Measurements from ENCODE around the gene INSM1.

Gene INSM1, protein sequence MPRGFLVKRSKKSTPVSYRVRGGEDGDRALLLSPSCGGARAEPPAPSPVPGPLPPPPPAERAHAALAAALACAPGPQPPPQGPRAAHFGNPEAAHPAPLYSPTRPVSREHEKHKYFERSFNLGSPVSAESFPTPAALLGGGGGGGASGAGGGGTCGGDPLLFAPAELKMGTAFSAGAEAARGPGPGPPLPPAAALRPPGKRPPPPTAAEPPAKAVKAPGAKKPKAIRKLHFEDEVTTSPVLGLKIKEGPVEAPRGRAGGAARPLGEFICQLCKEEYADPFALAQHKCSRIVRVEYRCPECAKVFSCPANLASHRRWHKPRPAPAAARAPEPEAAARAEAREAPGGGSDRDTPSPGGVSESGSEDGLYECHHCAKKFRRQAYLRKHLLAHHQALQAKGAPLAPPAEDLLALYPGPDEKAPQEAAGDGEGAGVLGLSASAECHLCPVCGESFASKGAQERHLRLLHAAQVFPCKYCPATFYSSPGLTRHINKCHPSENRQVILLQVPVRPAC

GRCh38 chr20:20367575-20368417 lies at the start of gene INSM1:
Gene INSM1, plus strand, starts transcription at chr20:20368104. Its CDS starts 164 bp downstream, at chr20:20368268.
- TF ChIP-seq EZH2phosphoT487 (IDR thresholded peaks at IDR 0.05; ENCODE audit: low read length) (no peak), EZH2 (optimal IDR thresholded peaks at IDR 0.05; ENCODE audit: low read depth, low read length) (no peak), CTCF (IDR thresholded peaks at IDR 0.05; ENCODE audit: low read length) (no peak)
- no peaks in the 10 kb centered on the region for H4K20me1 ChIP-seq (ENCODE audit: insufficient read depth, low read length)
- no peaks in the 10 kb centered on the region for H3K79me2 ChIP-seq (ENCODE audit: low read length)
- H3F3A ChIP-seq (ENCODE audit: insufficient read depth, low read length), result no peaks in the 10 kb centered on the region
- H3K27ac ChIP-seq (ENCODE audit: low read length), result no peak within 1 kb of the TSS
- H3K4me2 ChIP-seq (ENCODE audit: low read depth, low read length), result peak within 1 kb of the TSS; percentile 54; the same call in 1 of the 2 replicates
- no peak within 1 kb of the TSS for H3K9ac ChIP-seq (ENCODE audit: low read length)
- H2AFZ ChIP-seq (ENCODE audit: low read length), result no peak within 1 kb of the TSS
- peaks cover 82% of the 10 kb centered on the region for H3K27me3 ChIP-seq (replicated peaks; ENCODE audit: insufficient read depth, low read length)
- no peaks in the 10 kb centered on the region for H3K36me3 ChIP-seq (replicated peaks; ENCODE audit: insufficient read depth, low read length)
- no peaks in the 10 kb centered on the region for H3K9me2 ChIP-seq (replicated peaks; ENCODE audit: insufficient read depth, low read length)
- H3K4me3 ChIP-seq (ENCODE audit: low read length), result 0 out of 2 replicates have a peak within 1 kb of the TSS, but pooled peaks have one; percentile 25
- H3K4me1 ChIP-seq (ENCODE audit: low read length), result 0 out of 2 replicates have a peak, but pooled peaks cover 3% of the 10 kb centered on the region
- no peak for DNase-seq
- H3K9me3 ChIP-seq (replicated peaks; ENCODE audit: insufficient read depth, low read length), result no peaks in the 10 kb centered on the region

DNA sequence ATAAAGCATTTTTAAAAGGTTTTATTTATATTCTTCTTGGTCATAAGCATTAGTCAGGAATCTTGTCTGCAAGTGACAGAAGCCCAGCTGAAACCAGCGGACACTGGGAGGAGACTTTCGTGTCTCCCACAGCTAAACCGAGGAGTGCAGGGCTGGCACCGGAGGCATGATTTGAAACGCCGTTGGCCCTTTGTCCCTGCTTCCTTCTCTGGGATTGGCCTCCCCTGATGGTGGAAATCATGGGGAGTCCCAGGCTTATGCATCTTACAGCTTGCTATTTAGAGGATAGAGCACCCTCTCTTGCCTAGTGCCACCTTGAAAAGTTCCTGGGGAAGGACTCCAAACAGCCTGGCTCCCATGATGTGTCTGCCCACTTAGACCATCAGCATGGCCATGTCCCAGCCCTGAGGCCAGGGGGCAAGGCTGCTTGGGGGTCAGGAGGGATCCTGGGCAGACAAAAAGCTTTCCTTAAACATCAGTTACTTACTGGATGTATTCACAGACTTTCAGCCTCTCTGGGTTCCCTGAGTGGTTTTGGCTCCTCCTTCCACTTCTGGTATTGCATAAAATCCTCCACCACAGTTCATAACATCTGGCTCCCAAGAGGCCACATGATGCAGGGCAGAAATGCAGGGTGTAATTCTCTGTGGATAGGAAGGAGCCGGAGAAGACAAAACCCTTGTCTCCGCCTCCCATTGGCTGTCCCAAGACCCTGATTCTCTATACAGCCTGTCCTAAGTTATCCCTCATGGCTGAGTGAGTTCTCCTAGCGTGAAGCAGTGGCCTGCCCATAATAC lies 49.3 kb upstream of the INSM1 start:
- no peaks in the 10 kb centered on the region for H4K20me1 ChIP-seq (ENCODE audit: insufficient read depth, low read length)
- no peaks in the 10 kb centered on the region for H3K36me3 ChIP-seq (replicated peaks; ENCODE audit: insufficient read depth, low read length)
- no peak overlapping the region for H2AFZ ChIP-seq (ENCODE audit: low read length)
- H3K4me3 ChIP-seq (ENCODE audit: low read length), result no peak overlapping the region
- H3F3A ChIP-seq (ENCODE audit: insufficient read depth, low read length), result no peaks in the 10 kb centered on the region
- H3K27ac ChIP-seq (ENCODE audit: low read length), result no peak overlapping the region
- no peaks in the 10 kb centered on the region for H3K4me1 ChIP-seq (ENCODE audit: low read length)
- H3K79me2 ChIP-seq (ENCODE audit: low read length), result no peaks in the 10 kb centered on the region
- no peaks in the 10 kb centered on the region for H3K9me3 ChIP-seq (replicated peaks; ENCODE audit: insufficient read depth, low read length)
- TF ChIP-seq CTCF (IDR thresholded peaks at IDR 0.05; ENCODE audit: low read length) (no peak), EZH2phosphoT487 (IDR thresholded peaks at IDR 0.05; ENCODE audit: low read length) (no peak), EZH2 (optimal IDR thresholded peaks at IDR 0.05; ENCODE audit: low read depth, low read length) (no peak)
- H3K27me3 ChIP-seq (replicated peaks; ENCODE audit: insufficient read depth, low read length), result no peaks in the 10 kb centered on the region
- DNase-seq, result no peak
- H3K9ac ChIP-seq (ENCODE audit: low read length), result no peak overlapping the region
- H3K9me2 ChIP-seq (replicated peaks; ENCODE audit: insufficient read depth, low read length), result no peaks in the 10 kb centered on the region
- no peak overlapping the region for H3K4me2 ChIP-seq (ENCODE audit: low read depth, low read length)

- no peaks in the 10 kb centered on the region for H3K36me3 ChIP-seq (replicated peaks; ENCODE audit: insufficient read depth, low read length)
- H3K79me2 ChIP-seq (ENCODE audit: low read length), result no peaks in the 10 kb centered on the region
- no peaks in the 10 kb centered on the region for H3K9me3 ChIP-seq (replicated peaks; ENCODE audit: insufficient read depth, low read length)
- no peaks in the 10 kb centered on the region for H4K20me1 ChIP-seq (ENCODE audit: insufficient read depth, low read length)
- no peak overlapping the region for H3K4me2 ChIP-seq (ENCODE audit: low read depth, low read length)
- H3F3A ChIP-seq (ENCODE audit: insufficient read depth, low read length), result no peaks in the 10 kb centered on the region
- H3K9me2 ChIP-seq (replicated peaks; ENCODE audit: insufficient read depth, low read length), result no peaks in the 10 kb centered on the region
- H2AFZ ChIP-seq (ENCODE audit: low read length), result no peak overlapping the region
- no peak overlapping the region for H3K4me3 ChIP-seq (ENCODE audit: low read length)
- H3K9ac ChIP-seq (ENCODE audit: low read length), result no peak overlapping the region
- no peak for DNase-seq
- no peaks in the 10 kb centered on the region for H3K27me3 ChIP-seq (replicated peaks; ENCODE audit: insufficient read depth, low read length)
- no peaks in the 10 kb centered on the region for H3K4me1 ChIP-seq (ENCODE audit: low read length)
- H3K27ac ChIP-seq (ENCODE audit: low read length), result no peak overlapping the region
- TF ChIP-seq EZH2phosphoT487 (IDR thresholded peaks at IDR 0.05; ENCODE audit: low read length), result no peak
- no peak for TF ChIP-seq EZH2 (optimal IDR thresholded peaks at IDR 0.05; ENCODE audit: low read depth, low read length)
- TF ChIP-seq CTCF (IDR thresholded peaks at IDR 0.05; ENCODE audit: low read length), result no peak
Measured at GRCh38 chr20:20321134-20321533, 46.8 kb upstream of the INSM1 start.

Measured in MM.1S (cell line).